Spleen (tissue), 11 donors: ENCODE results near the gene KRT7. TPM values are rescaled to one million over a fixed set of nuclear protein-coding genes. Genes with fewer than 3 reads are reported as not detected.

Experiments
- DNase-seq: peaks from one replicate; pipeline ENCODE4 v3.0.0-alpha.2; 2020
- H3K27ac ChIP-seq, 8 donors: fragments of 200-600 bp; sonication (generic) in 7 of 8; 1 replicate in 4 of 8; 2 replicates in 4 of 8; pipeline versions ENCODE4 v1.5.0 to v1.8.0; 2016 to 2021; ENCODE audit warnings: inconsistent platforms in 4 of 8, mild to moderate bottlenecking in 4 of 8, moderate library complexity in 1 of 8
- H3K27me3 ChIP-seq, 7 donors: fragments of 200-600 bp; sonication (generic) in 6 of 7; replicated peaks in 1 of 7; 1 replicate in 4 of 7; 2 replicates in 3 of 7; pipeline versions ENCODE4 v1.5.0 to v1.8.0; 2016 to 2021; ENCODE audit warnings: inconsistent platforms in 3 of 7, mild to moderate bottlenecking in 1 of 7
- H3K36me3 ChIP-seq, 6 donors: fragments of 200-600 bp; sonication (generic) in 5 of 6; 1 replicate in 4 of 6; 2 replicates in 2 of 6; pipeline versions ENCODE4 v1.5.0 to v1.8.0; 2016 to 2021; ENCODE audit warnings: inconsistent platforms in 2 of 6
- H3K4me1 ChIP-seq, 6 donors: fragments of 200-600 bp; sonication (generic) in 5 of 6; 1 replicate in 3 of 6; 2 replicates in 3 of 6; pipeline versions ENCODE4 v1.5.0 to v1.8.0; 2016 to 2021; ENCODE audit warnings: inconsistent platforms in 3 of 6
- H3K4me3 ChIP-seq, 8 donors: fragments of 200-600 bp; sonication (generic) in 7 of 8; 1 replicate in 4 of 8; 2 replicates in 4 of 8; pipeline versions ENCODE4 v1.5.0 to v1.8.0; 2016 to 2021; ENCODE audit warnings: inconsistent platforms in 4 of 8, mild to moderate bottlenecking in 4 of 8, moderate library complexity in 2 of 8
- H3K9me3 ChIP-seq, 8 donors: fragments of 200-600 bp; sonication (generic) in 7 of 8; 1 replicate in 4 of 8; 2 replicates in 4 of 8; pipeline versions ENCODE4 v1.5.0 to v1.8.0; 2016 to 2021; ENCODE audit warnings: inconsistent platforms in 4 of 8
- POLR2A ChIP-seq, 3 donors: fragments of 450-650 bp; IDR thresholded peaks; one replicate each; pipeline ENCODE4 v1.5.1; 2017; ENCODE audit warnings: antibody characterized with exemption in 3 of 3, mild to moderate bottlenecking in 1 of 3
- POLR2AphosphoS5 ChIP-seq, 3 donors: sonication (generic); formaldehyde crosslinking; IDR thresholded peaks; one replicate each; pipeline ENCODE4 v1.5.1; 2017; ENCODE audit warnings: antibody characterized with exemption in 3 of 3
- whole genome bisulfite sequencing, 5 donors: extraction: QIAGEN DNeasy Blood & Tissue Kit in 3 of 5; methylation state at CpG; one replicate each; pipeline versions ENCODE4 v1.1.5 to v1.1.7; 2013 to 2018; 5-methylcytosine and 5-hydroxymethylcytosine counted together
- intact Hi-C: fragments of 100-400 bp; cut with DNase I; formaldehyde crosslinking; loops from one replicate; pipeline ENCODE4 v1.15.0; 2023; ENCODE audit warnings: low total_unique reads
- polyA plus RNA-seq, 3 donors: library from polyadenylated mRNA; stranded (reverse); fragments of 200-250 nt; gene quantifications; one replicate each; pipeline ENCODE4 v1.2.1, GENCODE V29; 2013
- total RNA-seq, 7 donors: library from RNA; depleted of rRNA in 3 of 7; stranded (reverse); fragments of >200 nt in 3 of 7; fragmentation: NEBNext Ultra II Directional in 4 of 7; extraction: Animal tissue kit (Norgen Biotek cat#: 25700) in 4 of 7; gene quantifications; one replicate each; pipeline versions ENCODE4 v1.1.0 to v1.2.1, GENCODE V29; 2016 to 2021
- TF ChIP-seq, protein P1 (sequence below), 11 experiments: fragments of 200-600 bp in 7 of 11; fragments of 450-650 bp in 4 of 11; sonication (generic) in 4 of 11; IDR thresholded peaks in 8 of 11; conservative IDR thresholded peaks in 3 of 11; 1 replicate in 7 of 11; 2 replicates in 4 of 11; pipeline versions ENCODE4 v1.4.0 to v1.8.0; 2016 to 2021; ENCODE audit warnings: antibody characterized with exemption in 11 of 11, inconsistent platforms in 4 of 11, mild to moderate bottlenecking in 1 of 11
- donor health status: healthy with polysubstance abuse.
- donor health status: DM: no; HTN: no; CAD: no; lungs with moderate emphysema.
- donor health status: DM: no; HTN: no; CAD: no.
- donor health status: Bipolar disorder and iron deficiency.
- donor health status: healthy.
- donor health status: DM: no; HTN: no; CAD: no.
- donor health status: DM: yes; HTN: yes; CAD: no.

The KRT7 gene
- total and polyA plus RNA-seq, 10 donors = 0.73 to 1.9 (median 1.2) TPM; not detected in 3

DNA sequence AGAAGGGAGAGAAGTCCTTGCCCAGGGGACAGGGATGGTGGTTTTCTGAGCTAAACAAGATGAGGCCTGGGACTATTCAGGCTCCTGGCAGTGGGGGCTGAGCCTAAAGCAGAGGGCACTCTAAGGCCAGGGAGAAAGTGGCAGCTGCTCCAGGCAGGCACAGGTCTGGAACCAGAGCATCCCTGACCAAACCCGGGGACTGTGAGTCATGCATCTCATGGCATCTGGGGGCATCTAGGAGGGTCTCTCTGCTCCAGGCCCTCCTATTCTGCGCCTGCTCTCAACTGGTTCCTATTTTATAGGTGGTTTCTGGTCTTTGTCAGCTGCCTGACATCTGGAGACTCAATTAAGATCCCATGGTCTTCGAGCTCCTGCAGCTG, 11.6 kb downstream of the KRT7 start:
- peaks cover 0 to 29% (median 0%) of the 10 kb centered on the region in 7 donors for H3K27me3 ChIP-seq
- H3K27ac ChIP-seq = peak overlapping the region in 2 of 8 donors; percentile 31 to 40
- TF ChIP-seq, protein P1, sequence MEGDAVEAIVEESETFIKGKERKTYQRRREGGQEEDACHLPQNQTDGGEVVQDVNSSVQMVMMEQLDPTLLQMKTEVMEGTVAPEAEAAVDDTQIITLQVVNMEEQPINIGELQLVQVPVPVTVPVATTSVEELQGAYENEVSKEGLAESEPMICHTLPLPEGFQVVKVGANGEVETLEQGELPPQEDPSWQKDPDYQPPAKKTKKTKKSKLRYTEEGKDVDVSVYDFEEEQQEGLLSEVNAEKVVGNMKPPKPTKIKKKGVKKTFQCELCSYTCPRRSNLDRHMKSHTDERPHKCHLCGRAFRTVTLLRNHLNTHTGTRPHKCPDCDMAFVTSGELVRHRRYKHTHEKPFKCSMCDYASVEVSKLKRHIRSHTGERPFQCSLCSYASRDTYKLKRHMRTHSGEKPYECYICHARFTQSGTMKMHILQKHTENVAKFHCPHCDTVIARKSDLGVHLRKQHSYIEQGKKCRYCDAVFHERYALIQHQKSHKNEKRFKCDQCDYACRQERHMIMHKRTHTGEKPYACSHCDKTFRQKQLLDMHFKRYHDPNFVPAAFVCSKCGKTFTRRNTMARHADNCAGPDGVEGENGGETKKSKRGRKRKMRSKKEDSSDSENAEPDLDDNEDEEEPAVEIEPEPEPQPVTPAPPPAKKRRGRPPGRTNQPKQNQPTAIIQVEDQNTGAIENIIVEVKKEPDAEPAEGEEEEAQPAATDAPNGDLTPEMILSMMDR (IDR thresholded peaks at IDR 0.05 in 8 of 11, conservative IDR thresholded peaks at IDR 0.05 in 3 of 11) = no peak
- TF ChIP-seq POLR2A (IDR thresholded peaks at IDR 0.05) (no peak), POLR2AphosphoS5 (IDR thresholded peaks at IDR 0.05) (no peak)
- H3K4me1 ChIP-seq = peaks cover 7 to 25% (median 13%) of the 10 kb centered on the region in 6 donors
- intact Hi-C loops = no loop called here
- peak; percentile 23 for DNase-seq
- 57 to 77% (median 67%) methylated on average over 3 of the region's 3 CpGs for WGBS, 5 donors
- H3K36me3 ChIP-seq = no peaks in the 10 kb centered on the region
- no peaks in the 10 kb centered on the region for H3K9me3 ChIP-seq
- H3K4me3 ChIP-seq = no peak overlapping the region

DNA sequence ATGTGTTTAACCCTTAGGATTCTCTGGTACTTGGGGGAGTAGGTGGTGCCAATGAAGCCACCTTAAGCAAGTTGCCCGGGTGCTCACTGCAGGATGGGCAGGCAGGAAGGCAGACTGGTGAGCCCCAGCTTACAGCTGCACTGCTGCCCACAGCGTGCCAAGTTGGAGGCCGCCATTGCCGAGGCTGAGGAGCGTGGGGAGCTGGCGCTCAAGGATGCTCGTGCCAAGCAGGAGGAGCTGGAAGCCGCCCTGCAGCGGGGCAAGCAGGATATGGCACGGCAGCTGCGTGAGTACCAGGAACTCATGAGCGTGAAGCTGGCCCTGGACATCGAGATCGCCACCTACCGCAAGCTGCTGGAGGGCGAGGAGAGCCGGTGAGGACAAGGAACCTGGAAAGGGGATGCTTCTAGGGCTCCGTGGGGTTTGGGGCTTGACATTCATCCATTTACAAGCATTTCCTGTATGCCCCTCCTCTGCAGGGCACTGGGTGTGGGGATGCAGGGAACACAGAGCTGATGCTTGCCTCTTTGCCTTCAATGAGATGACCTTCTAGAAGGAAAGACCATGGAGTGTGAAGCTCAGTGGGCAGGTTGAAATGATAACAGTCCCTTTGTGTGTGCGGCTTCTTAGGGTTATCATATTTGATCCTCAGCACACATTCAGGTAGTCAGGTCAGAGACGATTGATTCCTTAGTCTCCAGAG, 12.4 kb downstream of the KRT7 start:
- H3K27ac ChIP-seq = no peak overlapping the region
- no peak for DNase-seq
- no peak overlapping the region for H3K4me3 ChIP-seq
- no peaks in the 10 kb centered on the region for H3K9me3 ChIP-seq
- TF ChIP-seq, protein P1 (IDR thresholded peaks at IDR 0.05 in 8 of 11, conservative IDR thresholded peaks at IDR 0.05 in 3 of 11) = no peak
- TF ChIP-seq POLR2AphosphoS5 (IDR thresholded peaks at IDR 0.05) = no peak
- TF ChIP-seq POLR2A (IDR thresholded peaks at IDR 0.05) = no peak
- 82 to 91% (median 85%) methylated on average over 15 to 20 of the region's 20 CpGs for WGBS, 5 donors
- peaks cover 0 to 37% (median 6%) of the 10 kb centered on the region in 7 donors for H3K27me3 ChIP-seq
- no peaks in the 10 kb centered on the region for H3K36me3 ChIP-seq
- peaks cover 7 to 25% (median 16%) of the 10 kb centered on the region in 6 donors for H3K4me1 ChIP-seq
- intact Hi-C loops = no loop called here

DNA sequence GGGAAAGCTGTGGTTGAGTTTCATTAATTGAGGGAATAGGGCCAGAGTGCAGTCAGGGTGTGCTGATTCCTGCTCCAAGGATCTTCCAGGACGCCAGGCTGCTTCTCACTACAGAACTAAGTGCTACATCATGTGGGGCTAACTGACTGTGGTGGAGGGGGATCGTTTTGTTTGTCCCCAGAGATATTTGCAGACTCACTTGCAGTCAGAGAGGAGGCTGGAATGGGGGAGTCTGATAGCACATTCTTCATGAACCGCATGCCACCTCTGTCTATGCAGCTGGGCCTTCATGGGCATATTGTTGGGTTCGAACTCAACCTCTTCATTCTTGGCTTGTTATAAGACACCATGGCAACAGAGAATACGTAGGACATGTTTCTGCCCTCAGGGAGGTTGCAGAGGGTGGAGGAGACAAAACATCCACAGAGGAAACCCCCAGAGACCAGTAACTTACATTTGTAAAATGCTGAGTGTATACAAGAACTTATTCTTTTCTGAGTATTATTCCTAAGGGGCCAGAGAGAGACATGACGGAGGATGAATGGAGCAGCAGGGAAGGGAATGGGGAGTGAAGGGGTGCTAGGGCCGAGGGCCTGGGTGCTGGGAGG, 13.0 kb downstream of the KRT7 start:
- no peak overlapping the region for H3K4me3 ChIP-seq
- no peak overlapping the region for H3K27ac ChIP-seq
- no peak for DNase-seq
- peaks cover 0 to 44% (median 8%) of the 10 kb centered on the region in 7 donors for H3K27me3 ChIP-seq
- intact Hi-C loops = no loop called here
- H3K4me1 ChIP-seq = peaks cover 7 to 25% (median 16%) of the 10 kb centered on the region in 6 donors
- no peaks in the 10 kb centered on the region for H3K9me3 ChIP-seq
- H3K36me3 ChIP-seq = no peaks in the 10 kb centered on the region
- TF ChIP-seq, protein P1 (IDR thresholded peaks at IDR 0.05 in 8 of 11, conservative IDR thresholded peaks at IDR 0.05 in 3 of 11) = no peak
- TF ChIP-seq POLR2AphosphoS5 (IDR thresholded peaks at IDR 0.05) = no peak
- TF ChIP-seq POLR2A (IDR thresholded peaks at IDR 0.05) = no peak
- 73 to 94% (median 83%) methylated on average over 7 of the region's 7 CpGs for WGBS, 5 donors
